CD4-positive, alpha-beta T cell treated with Interferon alpha-2 for 1 hour (primary cell): ENCODE measurements around the gene TMEM63C.
A peak's percentile ranks its signal among the peaks of the same experiment; 100 is the strongest.

ENCODE experiments used
- DNase-seq, 2 donors: peaks; one replicate each; pipeline ENCODE4 v3.0.0-alpha.2; 2020 to 2022

Gene TMEM63C

GRCh38 chr14:77224212-77224611 lies 42.6 kb downstream of the TMEM63C start:
- no peak for DNase-seq

- no peak for DNase-seq
These were observed 43.7 kb downstream of the TMEM63C start for GRCh38 chr14:77225254-77225653.

GRCh38 chr14:77225892-77226557 lies 44.4 kb downstream of the TMEM63C start:
- DNase-seq: no peak

- DNase-seq: no peak
These were observed 46.5 kb downstream of the TMEM63C start for GRCh38 chr14:77228056-77228455.

- no peak for DNase-seq
These were observed 49.3 kb downstream of the TMEM63C start for GRCh38 chr14:77230914-77231313.

GRCh38 chr14:77231721-77232120 lies 50.1 kb downstream of the TMEM63C start:
- no peak for DNase-seq

- DNase-seq: no peak
These were observed 55.2 kb downstream of the TMEM63C start for GRCh38 chr14:77236814-77237213.

GRCh38 chr14:77238356-77238755 lies 56.8 kb downstream of the TMEM63C start:
- no peak for DNase-seq

- DNase-seq: no peak
These were observed 57.4 kb downstream of the TMEM63C start for GRCh38 chr14:77238996-77239395.

GRCh38 chr14:77239412-77239811 lies 57.8 kb downstream of the TMEM63C start:
- no peak for DNase-seq

- DNase-seq: no peak
These were observed 58.8 kb downstream of the TMEM63C start for GRCh38 chr14:77240336-77240915.

GRCh38 chr14:77241955-77242354 lies 60.4 kb downstream of the TMEM63C start:
- no peak for DNase-seq

- DNase-seq: no peak
These were observed 61.2 kb downstream of the TMEM63C start for GRCh38 chr14:77242752-77243151.

- DNase-seq: peak in 1 of 2 donors; percentile 42
These were observed 62.3 kb downstream of the TMEM63C start for GRCh38 chr14:77243853-77244252.

GRCh38 chr14:77245820-77246219 lies 64.2 kb downstream of the TMEM63C start:
- no peak for DNase-seq

- DNase-seq: no peak
These were observed 65.2 kb downstream of the TMEM63C start for GRCh38 chr14:77246784-77247183.

GRCh38 chr14:77248666-77249065 lies 67.1 kb downstream of the TMEM63C start:
- DNase-seq: no peak

GRCh38 chr14:77249286-77249685 lies 67.7 kb downstream of the TMEM63C start:
- DNase-seq: no peak

- DNase-seq: no peak
These were observed 69.3 kb downstream of the TMEM63C start for GRCh38 chr14:77250927-77251326.

GRCh38 chr14:77251870-77252269 lies 70.3 kb downstream of the TMEM63C start:
- DNase-seq: no peak

GRCh38 chr14:77253333-77254190 lies 72.0 kb downstream of the TMEM63C start:
- DNase-seq: no peak

- no peak for DNase-seq
These were observed 75.1 kb downstream of the TMEM63C start for GRCh38 chr14:77256694-77257093.

- no peak for DNase-seq
These were observed 76.1 kb downstream of the TMEM63C start for GRCh38 chr14:77257700-77258099.

GRCh38 chr14:77258566-77258965 lies 77.0 kb downstream of the TMEM63C start:
- no peak for DNase-seq
